ENCODE results near the gene GUCA1A. TPM values are rescaled to one million over a fixed set of nuclear protein-coding genes. Genes with fewer than 3 reads are reported as not detected.

GUCA1A gene
- total RNA-seq, 3 donors from 2014 or later (not counting 1 experiment from before 2014, with no cell fraction given) = not detected

GRCh38 chr6:42224222-42225028 lies 51.3 kb downstream of the GUCA1A start:
- ATAC-seq = no peak
- intact Hi-C loops (cut with micrococcal nuclease) = no loop called here
- 82% methylated on average over 12 of the region's 12 CpGs for WGBS (ENCODE audit: insufficient coverage)

GRCh38 chr6:42225029-42225339 lies 51.8 kb downstream of the GUCA1A start:
- Histone ChIP-seq H3K27me3 (ENCODE audit: control insufficient read depth, insufficient read depth, low read length) (no peaks in the 10 kb centered on the region), H3K4me1 (ENCODE audit: control insufficient read depth, insufficient read depth, low read length) (no peaks in the 10 kb centered on the region), H3K36me3 (ENCODE audit: control insufficient read depth, insufficient read depth, low read length) (peaks cover 14% of the 10 kb centered on the region), H3K27ac (ENCODE audit: low read length) (no peak overlapping the region), H3K9me3 (ENCODE audit: control insufficient read depth, insufficient read depth, low read length) (no peaks in the 10 kb centered on the region), H3K4me3 (ENCODE audit: low read length) (no peak overlapping the region)
- DNase-seq = no peak
- H3K9me3 Mint-ChIP-seq = no peaks in the 10 kb centered on the region
- H3K36me3 Mint-ChIP-seq = no peaks in the 10 kb centered on the region
- no peak for TF ChIP-seq CTCF (IDR thresholded peaks at IDR 0.05)
- ATAC-seq = no peak
- H3K27ac Mint-ChIP-seq = no peak overlapping the region
- no peak overlapping the region for H3K4me3 Mint-ChIP-seq
- intact Hi-C loops (cut with micrococcal nuclease) = no loop called here
- H3K4me1 Mint-ChIP-seq = no peaks in the 10 kb centered on the region
- H3K27me3 Mint-ChIP-seq (ENCODE audit: low read depth in 2 of 2) = no peaks in the 10 kb centered on the region

More at GRCh38 chr6:42224222-42225028, 51.3 kb downstream of the GUCA1A start:
- no peaks in the 10 kb centered on the region for H3K36me3 Mint-ChIP-seq
- H3K27ac Mint-ChIP-seq = no peak overlapping the region
- H3K27me3 ChIP-seq (ENCODE audit: control insufficient read depth, insufficient read depth, low read length) = no peaks in the 10 kb centered on the region
- H3K4me1 ChIP-seq (ENCODE audit: control insufficient read depth, insufficient read depth, low read length) = no peaks in the 10 kb centered on the region
- H3K9me3 Mint-ChIP-seq = no peaks in the 10 kb centered on the region
- H3K27me3 Mint-ChIP-seq (ENCODE audit: low read depth in 2 of 2) = no peaks in the 10 kb centered on the region
- no peak overlapping the region for H3K27ac ChIP-seq (ENCODE audit: low read length)
- no peaks in the 10 kb centered on the region for H3K4me1 Mint-ChIP-seq
- H3K4me3 Mint-ChIP-seq = no peak overlapping the region
- H3K4me3 ChIP-seq (ENCODE audit: low read length) = no peak overlapping the region
- H3K9me3 ChIP-seq (ENCODE audit: control insufficient read depth, insufficient read depth, low read length) = no peaks in the 10 kb centered on the region
- peaks cover 12% of the 10 kb centered on the region for H3K36me3 ChIP-seq (ENCODE audit: control insufficient read depth, insufficient read depth, low read length)
- no peak for TF ChIP-seq CTCF (IDR thresholded peaks at IDR 0.05)
- no peak for DNase-seq

GRCh38 chr6:42225419-42225818 lies 52.3 kb downstream of the GUCA1A start:
- no peaks in the 10 kb centered on the region for H3K36me3 Mint-ChIP-seq
- peaks cover 15% of the 10 kb centered on the region for H3K36me3 ChIP-seq (ENCODE audit: control insufficient read depth, insufficient read depth, low read length)
- no peaks in the 10 kb centered on the region for H3K27me3 Mint-ChIP-seq (ENCODE audit: low read depth in 2 of 2)
- DNase-seq (no peak), ATAC-seq (no peak)
- no peaks in the 10 kb centered on the region for H3K4me1 ChIP-seq (ENCODE audit: control insufficient read depth, insufficient read depth, low read length)
- TF ChIP-seq CTCF (IDR thresholded peaks at IDR 0.05) = no peak
- no peaks in the 10 kb centered on the region for H3K27me3 ChIP-seq (ENCODE audit: control insufficient read depth, insufficient read depth, low read length)
- no peak overlapping the region for H3K4me3 Mint-ChIP-seq
- H3K9me3 Mint-ChIP-seq = no peaks in the 10 kb centered on the region
- H3K4me1 Mint-ChIP-seq = no peaks in the 10 kb centered on the region
- 40% methylated on average over 1 of the region's 4 CpGs for WGBS (ENCODE audit: insufficient coverage)
- no peak overlapping the region for H3K27ac ChIP-seq (ENCODE audit: low read length)
- no peak overlapping the region for H3K4me3 ChIP-seq (ENCODE audit: low read length)
- intact Hi-C loops (cut with micrococcal nuclease) = no loop called here
- no peaks in the 10 kb centered on the region for H3K9me3 ChIP-seq (ENCODE audit: control insufficient read depth, insufficient read depth, low read length)
- no peak overlapping the region for H3K27ac Mint-ChIP-seq

GRCh38 chr6:42226161-42226611 lies 53.0 kb downstream of the GUCA1A start:
- DNase-seq (no peak), ATAC-seq (no peak)
- Histone ChIP-seq H3K4me3 (ENCODE audit: low read length) (no peak overlapping the region), H3K27me3 (ENCODE audit: control insufficient read depth, insufficient read depth, low read length) (no peaks in the 10 kb centered on the region), H3K4me1 (ENCODE audit: control insufficient read depth, insufficient read depth, low read length) (no peaks in the 10 kb centered on the region), H3K9me3 (ENCODE audit: control insufficient read depth, insufficient read depth, low read length) (no peaks in the 10 kb centered on the region), H3K36me3 (ENCODE audit: control insufficient read depth, insufficient read depth, low read length) (peaks cover 19% of the 10 kb centered on the region), H3K27ac (ENCODE audit: low read length) (no peak overlapping the region)
- TF ChIP-seq CTCF (IDR thresholded peaks at IDR 0.05) = no peak
- Mint-ChIP-seq H3K9me3 (no peaks in the 10 kb centered on the region), H3K27me3 (ENCODE audit: low read depth in 2 of 2) (no peaks in the 10 kb centered on the region), H3K4me3 (no peak overlapping the region), H3K36me3 (no peaks in the 10 kb centered on the region), H3K4me1 (no peaks in the 10 kb centered on the region), H3K27ac (no peak overlapping the region)
- 93% methylated on average over 3 of the region's 3 CpGs for WGBS (ENCODE audit: insufficient coverage)
- intact Hi-C loops (cut with micrococcal nuclease) = no loop called here

All from natural killer cell (primary cell).